Neural cell (in vitro differentiated cells): ENCODE results near the gene BAIAP2L1.

Experiments used
- CTCF ChIP-seq: fragments of 450-650 bp; IDR thresholded peaks from 2 replicates; pipeline ENCODE4 v1.5.1; 2014; ENCODE audit warnings: antibody characterized with exemption, mild to moderate bottlenecking, moderate library complexity; ENCODE audit not compliant: poor library complexity, severe bottlenecking
- EP300 ChIP-seq: fragments of 450-650 bp; conservative IDR thresholded peaks from 2 replicates; pipeline ENCODE4 v1.6.1; 2014; ENCODE audit warnings: antibody characterized with exemption, mild to moderate bottlenecking, moderate library complexity; ENCODE audit not compliant: poor library complexity, severe bottlenecking
- EZH2 ChIP-seq: fragments of 200-600, 300-800 bp; shearing (Covaris generic), sonication (generic); IDR thresholded peaks from 2 replicates; pipeline ENCODE4 v1.6.1; 2014; ENCODE audit warnings: antibody characterized with exemption, low read length, borderline replicate concordance, mild to moderate bottlenecking; ENCODE audit not compliant: insufficient read depth, poor library complexity, severe bottlenecking
- MXI1 ChIP-seq: fragments of 450-650 bp; conservative IDR thresholded peaks from 2 replicates; pipeline ENCODE4 v1.6.1; 2014; ENCODE audit warnings: antibody characterized with exemption, mild to moderate bottlenecking; ENCODE audit not compliant: poor library complexity, severe bottlenecking
- POLR2AphosphoS5 ChIP-seq: IDR thresholded peaks from 2 replicates; pipeline ENCODE4 v1.6.1; 2012
- RAD21 ChIP-seq: fragments of 450-650 bp; conservative IDR thresholded peaks from 2 replicates; pipeline ENCODE4 v1.6.1; 2014; ENCODE audit warnings: antibody characterized with exemption, mild to moderate bottlenecking, moderate library complexity
- REST ChIP-seq: IDR thresholded peaks from 2 replicates; pipeline ENCODE4 v1.6.1; 2012; ENCODE audit warnings: borderline replicate concordance
- SMC3 ChIP-seq: fragments of 450-650 bp; conservative IDR thresholded peaks from 2 replicates; pipeline ENCODE4 v1.6.1; 2014; ENCODE audit warnings: antibody characterized with exemption, mild to moderate bottlenecking, moderate library complexity; ENCODE audit not compliant: poor library complexity
- TAF1 ChIP-seq: IDR thresholded peaks from 2 replicates; pipeline ENCODE4 v1.6.1; 2012; ENCODE audit warnings: low read depth

GRCh38 chr7:98241674-98242241, 159.1 kb downstream of the BAIAP2L1 start:
- TF ChIP-seq CTCF = no peak
- TF ChIP-seq REST = no peak
- TF ChIP-seq POLR2AphosphoS5 = no peak
- no peak for TF ChIP-seq EZH2
- TF ChIP-seq SMC3 = no peak
- TF ChIP-seq EP300 = no peak
- no peak for TF ChIP-seq RAD21
- TF ChIP-seq TAF1 = no peak
- no peak for TF ChIP-seq MXI1
